Keratinocyte (primary cell): ENCODE data around the gene APPL1. TPM values are rescaled to one million over a fixed set of nuclear protein-coding genes. Genes with fewer than 3 reads are reported as not detected.

ENCODE experiments used
- DNase-seq: peaks from one replicate; pipeline ENCODE4 v3.0.0-alpha.2; 2011; ENCODE audit warnings: low read depth, missing footprints, low spot score
- FAIRE-seq: peaks from 2 replicates; lab custom pipeline; 2011; peaks lifted over from hg19 to GRCh38; lab: Jason Lieb, UNC
- H2AFZ ChIP-seq: 2 replicates; pipeline ENCODE4 v1.6.0; 2012; ENCODE audit warnings: low read length, control low read depth, inconsistent platforms; ENCODE audit not compliant: control insufficient read depth
- H3K27ac ChIP-seq: 2 replicates; pipeline ENCODE4 v1.5.1; 2011; ENCODE audit warnings: low read length; ENCODE audit not compliant: control insufficient read depth, insufficient read depth
- H3K27me3 ChIP-seq: 3 replicates; pipeline ENCODE4 v1.6.0; 2011; ENCODE audit warnings: low read length; ENCODE audit not compliant: control insufficient read depth, insufficient read depth; ENCODE audit errors: extremely low read depth
- H3K36me3 ChIP-seq, 2 experiments: 2 replicates in 1 of 2; 3 replicates in 1 of 2; pipeline ENCODE4 v1.5.1; 2011; ENCODE audit warnings: low read length in 2 of 2, mild to moderate bottlenecking in 1 of 2; ENCODE audit not compliant: control insufficient read depth in 2 of 2, insufficient read depth in 2 of 2; ENCODE audit errors: extremely low read depth in 1 of 2
- H3K4me1 ChIP-seq: 3 replicates; pipeline ENCODE4 v1.5.1; 2011; ENCODE audit warnings: low read length; ENCODE audit not compliant: control insufficient read depth, insufficient read depth; ENCODE audit errors: extremely low read depth
- H3K4me2 ChIP-seq: 3 replicates; pipeline ENCODE4 v1.6.0; 2011; ENCODE audit warnings: low read depth, low read length; ENCODE audit not compliant: control insufficient read depth, insufficient read depth; ENCODE audit errors: extremely low read depth
- H3K4me3 ChIP-seq, 3 experiments: fragments of 200-600 bp in 1 of 3; sonication (generic) in 1 of 3; 2 replicates in 2 of 3; 3 replicates in 1 of 3; pipeline ENCODE4 v1.5.1; 2011 to 2016; ENCODE audit warnings: low read length in 3 of 3, mild to moderate bottlenecking in 3 of 3, control low read depth in 2 of 3, inconsistent platforms in 1 of 3, low read depth in 1 of 3, mixed read lengths in 1 of 3, mixed run types in 1 of 3, moderate library complexity in 1 of 3; ENCODE audit not compliant: control insufficient read depth in 2 of 3, insufficient read depth in 2 of 3; ENCODE audit errors: extremely low read depth in 1 of 3
- H3K79me2 ChIP-seq: 2 replicates; pipeline ENCODE4 v1.6.0; 2012; ENCODE audit warnings: low read length; ENCODE audit not compliant: control insufficient read depth, insufficient read depth
- H3K9ac ChIP-seq: 3 replicates; pipeline ENCODE4 v1.6.0; 2011; ENCODE audit warnings: low read length; ENCODE audit not compliant: control insufficient read depth, insufficient read depth; ENCODE audit errors: extremely low read depth
- H3K9me1 ChIP-seq: 3 replicates; pipeline ENCODE4 v1.6.0; 2011; ENCODE audit warnings: low read length; ENCODE audit not compliant: control insufficient read depth, insufficient read depth; ENCODE audit errors: extremely low read depth
- H3K9me3 ChIP-seq: 2 replicates; pipeline ENCODE4 v1.5.1; 2012; ENCODE audit warnings: low read depth, low read length; ENCODE audit not compliant: control insufficient read depth
- H4K20me1 ChIP-seq: 3 replicates; pipeline ENCODE4 v1.6.0; 2011; ENCODE audit warnings: low read length; ENCODE audit not compliant: control insufficient read depth, insufficient read depth; ENCODE audit errors: extremely low read depth
- CTCF ChIP-seq, 3 experiments: IDR thresholded peaks in 1 of 3; conservative IDR thresholded peaks in 1 of 3; optimal IDR thresholded peaks in 1 of 3; 2 replicates in 2 of 3; 3 replicates in 1 of 3; pipeline versions ENCODE3 to v1.5.1; 2011; ENCODE audit warnings: low read length in 3 of 3, mild to moderate bottlenecking in 3 of 3, moderate library complexity in 2 of 3, control low read depth in 1 of 3, inconsistent platforms in 1 of 3; ENCODE audit not compliant: insufficient read depth in 2 of 3; ENCODE audit errors: extremely low read depth in 1 of 3
- EZH2 ChIP-seq: IDR thresholded peaks from one replicate; pipeline ENCODE4 v1.6.1; 2012; ENCODE audit warnings: inconsistent platforms, mild to moderate bottlenecking, low read length, moderate library complexity
- dilution Hi-C: fragments of 300-500 bp; cut with MboI; formaldehyde crosslinking; loops from one replicate; pipeline ENCODE4 v1.7.0; 2020; ENCODE audit warnings: low sequenced_read_pairs; ENCODE audit not compliant: extremely low pct_ligation_motif_present
- polyA plus RNA-seq, 5 experiments: library from polyadenylated mRNA; depleted of rRNA in 3 of 5; stranded (reverse) in 3 of 5; stranded (forward) in 1 of 5; unstranded in 1 of 5; fragments of >200 nt; gene quantifications; 1 replicate in 1 of 5; 2 replicates in 3 of 5; 3 replicates in 1 of 5; pipeline versions ENCODE4 v1.2.1 to v1.2.3, GENCODE V29; 2011 to 2012; ENCODE audit warnings: missing spikeins in 2 of 5, low read depth in 1 of 5, low replicate concordance in 1 of 5

The APPL1 gene
- polyA plus RNA-seq, 1 donor (not counting 4 experiments of a cell fraction or from before 2014, with no cell fraction given): 25.6 TPM

- FAIRE-seq (no peak), DNase-seq (no peak)
- no peaks in the 10 kb centered on the region for H3K36me3 ChIP-seq
- H3K4me3 ChIP-seq: no peak overlapping the region
- H3K4me2 ChIP-seq: no peak overlapping the region
- no peaks in the 10 kb centered on the region for H3K27me3 ChIP-seq
- no peak overlapping the region for H3K9ac ChIP-seq
- dilution Hi-C loops: no loop called here
- H2AFZ ChIP-seq: no peak overlapping the region
- no peaks in the 10 kb centered on the region for H3K4me1 ChIP-seq
- H3K9me3 ChIP-seq: no peaks in the 10 kb centered on the region
- H3K27ac ChIP-seq: no peak overlapping the region
- no peaks in the 10 kb centered on the region for H4K20me1 ChIP-seq
- H3K79me2 ChIP-seq: no peaks in the 10 kb centered on the region
- TF ChIP-seq EZH2 (no peak), CTCF (optimal IDR thresholded peaks at IDR 0.05 in 1 of 3, IDR thresholded peaks at IDR 0.05 in 1 of 3, conservative IDR thresholded peaks at IDR 0.05 in 1 of 3; ENCODE audit: extremely low read depth in 1 of 3, insufficient read depth in 2 of 3, low read length in 3 of 3) (no peak)
- H3K9me1 ChIP-seq: no peaks in the 10 kb centered on the region
Observed at GRCh38 chr3:57279685-57280084, 52.2 kb downstream of the APPL1 start.

- Histone ChIP-seq H4K20me1 (no peaks in the 10 kb centered on the region), H2AFZ (no peak overlapping the region), H3K79me2 (no peaks in the 10 kb centered on the region), H3K4me3 (no peak overlapping the region), H3K9me3 (no peaks in the 10 kb centered on the region), H3K9me1 (no peaks in the 10 kb centered on the region), H3K27me3 (no peaks in the 10 kb centered on the region), H3K4me1 (no peaks in the 10 kb centered on the region), H3K36me3 (no peaks in the 10 kb centered on the region), H3K9ac (no peak overlapping the region), H3K27ac (no peak overlapping the region), H3K4me2 (no peak overlapping the region)
- no peak for TF ChIP-seq EZH2
- no peak for TF ChIP-seq CTCF (optimal IDR thresholded peaks at IDR 0.05 in 1 of 3, IDR thresholded peaks at IDR 0.05 in 1 of 3, conservative IDR thresholded peaks at IDR 0.05 in 1 of 3; ENCODE audit: extremely low read depth in 1 of 3, insufficient read depth in 2 of 3, low read length in 3 of 3)
- dilution Hi-C loops: no loop called here
- no peak for DNase-seq
- no peak for FAIRE-seq
Observed at GRCh38 chr3:57281715-57282114, 54.2 kb downstream of the APPL1 start.
